GM06990 (cell line): ENCODE measurements around the gene SYT12.

Experiments
- DNase-seq: peaks from one replicate; pipeline ENCODE4 v3.0.0-alpha.2; 2011; ENCODE audit not compliant: insufficient read length; ENCODE audit errors: extremely low read depth
- H3K27me3 ChIP-seq: replicated peaks from 2 replicates; pipeline ENCODE4 v1.6.0; 2011; ENCODE audit warnings: low read length; ENCODE audit not compliant: control insufficient read depth, insufficient read depth
- H3K36me3 ChIP-seq: 2 replicates; pipeline ENCODE4 v1.5.1; 2011; ENCODE audit warnings: low read length; ENCODE audit not compliant: control insufficient read depth, insufficient read depth
- H3K4me3 ChIP-seq: replicated peaks from 2 replicates; pipeline ENCODE4 v1.5.1; 2011; ENCODE audit warnings: low read depth, mild to moderate bottlenecking, control low read depth, low read length
- CTCF ChIP-seq: IDR thresholded peaks from 2 replicates; pipeline ENCODE4 v1.5.1; 2011; ENCODE audit warnings: low read length, control low read depth, mild to moderate bottlenecking, inconsistent platforms; ENCODE audit not compliant: insufficient read depth, poor library complexity, severe bottlenecking

The SYT12 gene

GRCh38 chr11:66976028-66976467 lies 46.9 kb upstream of the SYT12 start:
- H3K4me3 ChIP-seq: no peak overlapping the region
- TF ChIP-seq CTCF: peak; percentile 69
- no peaks in the 10 kb centered on the region for H3K36me3 ChIP-seq
- DNase-seq: no peak
- H3K27me3 ChIP-seq: no peaks in the 10 kb centered on the region; the same call in 1 of the 2 replicates

- no peak for DNase-seq
- TF ChIP-seq CTCF: no peak
- H3K4me3 ChIP-seq: no peak overlapping the region
- no peaks in the 10 kb centered on the region for H3K36me3 ChIP-seq
- H3K27me3 ChIP-seq: no peaks in the 10 kb centered on the region; the same call in 1 of the 2 replicates
Observed at GRCh38 chr11:66976925-66977324, 46.0 kb upstream of the SYT12 start.

- Histone ChIP-seq H3K36me3 (no peaks in the 10 kb centered on the region), H3K4me3 (no peak overlapping the region), H3K27me3 (no peaks in the 10 kb centered on the region)
- no peak for DNase-seq
- no peak for TF ChIP-seq CTCF
Observed at GRCh38 chr11:66978229-66978628, 44.7 kb upstream of the SYT12 start.

GRCh38 chr11:66978717-66979116 lies 44.2 kb upstream of the SYT12 start:
- Histone ChIP-seq H3K4me3 (no peak overlapping the region), H3K27me3 (no peaks in the 10 kb centered on the region), H3K36me3 (no peaks in the 10 kb centered on the region)
- DNase-seq: no peak
- no peak for TF ChIP-seq CTCF

GRCh38 chr11:66979336-66979980 lies 43.5 kb upstream of the SYT12 start:
- DNase-seq: no peak
- TF ChIP-seq CTCF: no peak
- Histone ChIP-seq H3K36me3 (no peaks in the 10 kb centered on the region), H3K4me3 (no peak overlapping the region), H3K27me3 (no peaks in the 10 kb centered on the region)

- DNase-seq: no peak
- Histone ChIP-seq H3K27me3 (no peaks in the 10 kb centered on the region), H3K36me3 (no peaks in the 10 kb centered on the region), H3K4me3 (no peak overlapping the region)
- no peak for TF ChIP-seq CTCF
Observed at GRCh38 chr11:66981976-66982578, 40.9 kb upstream of the SYT12 start.
